Measurements from ENCODE around the gene S100PBP.

The S100PBP gene

DNA sequence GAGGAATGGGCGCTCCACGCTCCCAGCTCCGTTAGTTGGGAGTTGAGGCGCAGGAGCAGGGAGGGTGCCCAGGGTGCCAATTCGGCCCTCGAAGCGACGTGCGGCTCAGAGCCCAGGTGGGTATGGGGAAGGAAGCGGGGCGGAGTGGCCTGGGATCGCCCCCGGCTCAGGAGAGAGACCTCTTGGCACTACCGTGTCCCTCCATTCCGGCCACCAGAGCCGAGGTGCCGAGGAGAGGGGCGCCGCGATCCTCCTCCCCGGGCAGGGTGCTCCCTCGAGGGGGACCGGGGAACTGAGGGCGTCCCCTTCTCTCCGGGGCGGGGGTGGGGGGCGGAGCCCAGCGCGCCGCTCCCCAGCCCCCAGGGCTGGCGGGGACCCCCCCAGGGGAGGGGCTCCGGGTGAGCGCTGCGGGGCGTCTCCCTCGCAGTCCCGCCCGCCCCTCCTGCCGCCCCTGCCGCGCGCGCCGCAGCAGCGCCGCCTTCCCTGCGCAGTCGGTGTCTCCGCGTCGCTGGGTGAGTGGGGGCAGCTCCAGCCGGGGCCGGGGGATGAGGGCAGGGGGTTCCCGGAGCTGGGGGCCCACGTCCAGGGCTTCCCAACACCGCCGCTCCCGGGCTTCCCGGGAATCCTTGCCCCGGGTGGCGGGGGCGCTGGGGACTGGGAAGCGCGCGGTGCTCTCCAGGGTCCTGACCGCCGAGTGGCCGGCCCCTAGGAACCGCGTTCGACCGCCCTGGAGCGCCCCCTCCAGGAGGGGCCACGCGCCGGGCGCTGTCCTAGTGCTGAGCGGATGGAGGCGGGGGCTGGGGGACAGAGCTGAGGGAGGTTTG, 68.8 kb downstream of the S100PBP start, which contains the start of gene HPCA:
Gene HPCA (plus strand): TSS at position 488 of the 824 bp plus-strand sequence. CDS start 2,408 bp downstream, outside the sequence.
- DNase-seq (ENCODE audit: low spot score), result no peak
- TF ChIP-seq, protein P1, sequence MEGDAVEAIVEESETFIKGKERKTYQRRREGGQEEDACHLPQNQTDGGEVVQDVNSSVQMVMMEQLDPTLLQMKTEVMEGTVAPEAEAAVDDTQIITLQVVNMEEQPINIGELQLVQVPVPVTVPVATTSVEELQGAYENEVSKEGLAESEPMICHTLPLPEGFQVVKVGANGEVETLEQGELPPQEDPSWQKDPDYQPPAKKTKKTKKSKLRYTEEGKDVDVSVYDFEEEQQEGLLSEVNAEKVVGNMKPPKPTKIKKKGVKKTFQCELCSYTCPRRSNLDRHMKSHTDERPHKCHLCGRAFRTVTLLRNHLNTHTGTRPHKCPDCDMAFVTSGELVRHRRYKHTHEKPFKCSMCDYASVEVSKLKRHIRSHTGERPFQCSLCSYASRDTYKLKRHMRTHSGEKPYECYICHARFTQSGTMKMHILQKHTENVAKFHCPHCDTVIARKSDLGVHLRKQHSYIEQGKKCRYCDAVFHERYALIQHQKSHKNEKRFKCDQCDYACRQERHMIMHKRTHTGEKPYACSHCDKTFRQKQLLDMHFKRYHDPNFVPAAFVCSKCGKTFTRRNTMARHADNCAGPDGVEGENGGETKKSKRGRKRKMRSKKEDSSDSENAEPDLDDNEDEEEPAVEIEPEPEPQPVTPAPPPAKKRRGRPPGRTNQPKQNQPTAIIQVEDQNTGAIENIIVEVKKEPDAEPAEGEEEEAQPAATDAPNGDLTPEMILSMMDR (IDR thresholded peaks at IDR 0.05), result no peak
- H3K4me3 ChIP-seq, result peak within 1 kb of the TSS; percentile 48
- no peak within 1 kb of the TSS for H3K27ac ChIP-seq

DNA sequence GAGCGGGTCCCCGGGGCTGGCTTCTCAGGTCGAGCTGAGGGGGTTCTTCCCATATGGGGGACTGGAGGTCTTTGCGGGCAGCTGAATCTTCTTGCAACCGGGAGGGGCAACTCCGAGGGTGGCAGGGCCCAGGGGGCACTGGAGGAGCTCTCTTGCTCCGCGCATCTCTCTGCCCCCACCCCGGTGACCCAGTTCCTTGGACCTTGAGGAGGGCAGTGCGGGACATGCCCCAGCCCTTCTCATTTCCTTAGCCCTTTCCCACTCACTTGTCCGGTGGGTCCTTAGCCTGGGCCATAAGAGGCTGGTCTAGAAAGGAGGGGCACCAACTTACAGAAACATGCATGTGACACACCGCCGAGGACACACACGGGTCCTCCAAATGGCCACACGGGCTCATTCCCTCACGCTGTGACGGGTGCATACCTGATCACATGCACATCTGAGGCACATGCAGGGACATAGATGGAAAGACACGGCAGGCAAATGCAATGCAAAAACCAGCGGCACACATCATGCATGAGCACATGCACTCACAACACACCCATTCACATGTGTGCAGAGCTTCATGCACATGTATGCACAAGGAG, 69.5 kb downstream of the S100PBP start:
- TF ChIP-seq, protein P1 (IDR thresholded peaks at IDR 0.05), result no peak
- no peak overlapping the region for H3K4me3 ChIP-seq
- H3K27ac ChIP-seq, result no peak overlapping the region
- DNase-seq (ENCODE audit: low spot score), result no peak

DNA sequence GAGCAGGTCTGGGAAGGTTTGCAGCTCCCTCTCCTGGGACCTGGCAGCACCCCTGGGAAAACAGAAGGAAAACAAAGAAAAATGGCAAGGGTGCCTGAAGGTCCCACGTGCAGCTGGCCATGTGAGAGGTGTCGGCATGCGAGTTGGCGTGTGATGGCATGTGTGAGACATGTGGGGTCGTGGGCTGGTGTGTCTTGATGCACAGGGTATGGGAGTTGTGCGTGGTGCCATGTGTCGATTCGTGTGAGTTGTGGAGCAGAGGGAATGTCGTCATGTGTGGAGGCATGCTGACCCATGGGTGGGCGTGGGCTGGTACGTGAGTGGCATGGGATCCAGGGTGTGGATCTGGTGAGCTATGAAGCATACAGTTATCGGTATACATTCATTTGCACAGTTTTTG, 70.2 kb downstream of the S100PBP start:
- H3K27ac ChIP-seq, result no peak overlapping the region
- H3K4me3 ChIP-seq, result no peak overlapping the region
- TF ChIP-seq, protein P1 (IDR thresholded peaks at IDR 0.05), result no peak
- DNase-seq (ENCODE audit: low spot score), result no peak

DNA sequence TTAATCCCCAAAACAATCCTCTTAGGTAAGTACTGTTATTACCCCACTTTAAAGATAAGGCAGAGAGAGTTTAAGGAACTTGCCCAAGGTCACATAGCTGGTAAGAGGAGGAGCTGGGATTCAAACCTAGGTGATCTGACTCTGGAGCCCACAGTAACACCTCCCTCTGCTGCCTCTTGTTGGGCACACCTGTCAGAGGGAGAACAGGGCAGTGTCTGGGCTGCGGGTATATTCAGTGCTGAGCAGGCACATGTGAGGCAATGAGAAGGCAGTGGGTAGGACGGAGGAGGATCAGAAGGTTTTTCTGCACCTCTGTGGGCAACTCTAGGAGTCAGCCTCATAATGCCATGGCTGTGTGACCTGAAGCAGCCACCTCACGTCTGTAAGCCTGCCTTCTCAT, 70.7 kb downstream of the S100PBP start:
- TF ChIP-seq, protein P1 (IDR thresholded peaks at IDR 0.05), result no peak
- Histone ChIP-seq H3K4me3 (no peak overlapping the region), H3K27ac (no peak overlapping the region)
- no peak for DNase-seq (ENCODE audit: low spot score)

DNA sequence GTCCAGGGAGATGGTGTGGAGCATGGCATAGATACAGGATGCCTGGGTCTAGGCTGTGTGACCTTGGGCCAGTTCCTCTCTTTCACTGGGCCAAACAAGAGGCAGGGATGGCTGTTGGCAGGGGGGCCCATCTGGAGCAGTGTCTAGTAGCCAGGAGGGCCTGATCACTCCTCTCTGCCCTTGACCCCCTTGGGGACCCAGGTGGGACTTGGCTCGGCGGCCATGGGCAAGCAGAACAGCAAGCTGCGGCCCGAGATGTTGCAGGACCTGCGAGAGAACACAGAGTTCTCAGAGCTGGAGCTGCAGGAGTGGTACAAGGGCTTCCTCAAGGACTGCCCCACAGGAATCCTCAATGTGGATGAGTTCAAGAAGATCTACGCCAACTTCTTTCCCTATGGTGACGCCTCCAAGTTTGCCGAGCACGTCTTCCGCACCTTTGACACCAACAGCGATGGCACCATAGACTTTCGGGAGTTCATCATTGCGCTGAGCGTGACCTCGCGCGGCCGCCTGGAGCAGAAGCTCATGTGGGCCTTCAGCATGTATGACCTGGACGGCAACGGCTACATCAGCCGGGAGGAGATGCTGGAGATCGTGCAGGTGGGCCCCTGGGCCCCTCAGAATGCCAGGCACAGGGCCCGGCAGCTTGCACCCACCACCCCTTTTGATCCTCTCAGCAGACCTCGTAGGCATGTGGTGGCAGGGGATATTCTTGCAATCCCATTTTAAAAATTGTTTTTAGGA, 71.4 kb downstream of the S100PBP start:
- Histone ChIP-seq H3K27ac (no peak overlapping the region), H3K4me3 (no peak overlapping the region)
- DNase-seq (ENCODE audit: low spot score), result no peak
- TF ChIP-seq, protein P1 (IDR thresholded peaks at IDR 0.05), result no peak

DNA sequence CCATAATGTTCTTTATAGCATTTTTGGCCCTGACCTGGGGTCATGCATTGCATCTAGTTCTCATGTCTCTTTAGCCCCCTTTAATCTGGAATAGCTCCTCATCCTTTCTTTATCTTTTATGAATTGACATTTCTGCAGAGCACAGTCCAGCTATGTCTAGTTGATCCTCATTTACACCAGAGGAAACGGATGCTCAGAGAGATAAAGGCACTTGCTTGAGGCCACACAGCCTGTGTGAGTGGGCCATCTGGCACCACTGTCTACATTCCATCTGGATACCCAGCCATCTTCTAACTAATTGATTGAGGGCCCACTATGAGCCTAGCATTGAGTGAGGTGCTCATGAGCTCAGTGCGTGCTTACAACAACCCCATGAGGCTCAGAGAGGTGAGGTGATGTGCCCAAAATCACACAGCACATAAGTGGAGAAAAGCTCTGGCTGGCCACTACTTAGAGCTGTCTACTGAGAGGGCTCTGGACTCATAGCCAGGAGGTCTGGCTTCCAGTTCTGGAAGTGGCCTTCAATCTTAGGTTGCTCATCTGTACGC, 72.4 kb downstream of the S100PBP start:
- H3K27ac ChIP-seq, result no peak overlapping the region
- H3K4me3 ChIP-seq, result no peak overlapping the region
- no peak for DNase-seq (ENCODE audit: low spot score)
- TF ChIP-seq, protein P1 (IDR thresholded peaks at IDR 0.05), result no peak

Data from coronary artery (tissue), 2 donors.